C4-2B (cell line): Measurements from ENCODE around the gene ABL2.

ENCODE experiments used
- CTCF ChIP-seq: fragments of 450-650 bp; conservative IDR thresholded peaks from 2 replicates; pipeline ENCODE4 v1.5.1; 2017; ENCODE audit warnings: mild to moderate bottlenecking
- ZFX ChIP-seq: fragments of 450-650 bp; IDR thresholded peaks from 2 replicates; pipeline ENCODE4 v1.6.1; 2017

- TF ChIP-seq CTCF = no peak
- TF ChIP-seq ZFX = no peak
These were observed 22.7 kb downstream of the ABL2 start for GRCh38 chr1:179206812-179207211.
